ENCODE results near the gene FBXO28.

Gene FBXO28

GRCh38 chr1:224160171-224160682 lies 46.3 kb downstream of the FBXO28 start:
- DNase-seq, result no peak

GRCh38 chr1:224162768-224163167 lies 48.9 kb downstream of the FBXO28 start:
- DNase-seq, result no peak

- no peak for DNase-seq
Measured at GRCh38 chr1:224163311-224163710, 49.4 kb downstream of the FBXO28 start.

GRCh38 chr1:224168859-224169380 lies 55.0 kb downstream of the FBXO28 start:
- DNase-seq, result peak; percentile 64

GRCh38 chr1:224169718-224170270 lies 55.9 kb downstream of the FBXO28 start:
- no peak for DNase-seq

- DNase-seq, result no peak
Measured at GRCh38 chr1:224170343-224170742, 56.4 kb downstream of the FBXO28 start.

- peak; percentile 64 for DNase-seq
Measured at GRCh38 chr1:224170748-224171478, 57.0 kb downstream of the FBXO28 start.

- DNase-seq, result no peak
Measured at GRCh38 chr1:224172229-224172628, 58.3 kb downstream of the FBXO28 start.

- DNase-seq, result no peak
Measured at GRCh38 chr1:224173523-224173922, 59.6 kb downstream of the FBXO28 start.

GRCh38 chr1:224175617-224176016 lies 61.7 kb downstream of the FBXO28 start:
- DNase-seq, result peak; percentile 62

GRCh38 chr1:224177356-224177999 lies 63.6 kb downstream of the FBXO28 start:
- DNase-seq, result no peak

GRCh38 chr1:224178894-224179293 lies 65.0 kb downstream of the FBXO28 start:
- no peak for DNase-seq

- no peak for DNase-seq
Measured at GRCh38 chr1:224180783-224181452, 67.0 kb downstream of the FBXO28 start.

GRCh38 chr1:224181453-224181810 lies 67.5 kb downstream of the FBXO28 start:
- no peak for DNase-seq

- peak; percentile 79 for DNase-seq
Measured at GRCh38 chr1:224182057-224182865, 68.3 kb downstream of the FBXO28 start.

GRCh38 chr1:224182866-224183590 lies 69.1 kb downstream of the FBXO28 start, which contains the start of gene DEGS1:
DEGS1 (plus strand) TSS chr1:224183240; CDS start chr1:224183337, 97 bp downstream.
- DNase-seq, result peak; percentile 86

- peak; percentile 65 for DNase-seq
Measured at GRCh38 chr1:224183591-224184312, 69.8 kb downstream of the FBXO28 start.

- DNase-seq, result no peak
Measured at GRCh38 chr1:224185208-224185607, 71.3 kb downstream of the FBXO28 start.

GRCh38 chr1:224188286-224188685 lies 74.4 kb downstream of the FBXO28 start:
- no peak for DNase-seq

GRCh38 chr1:224189561-224189960 lies 75.7 kb downstream of the FBXO28 start:
- DNase-seq, result no peak

Measured in CD4-positive, alpha-beta T cell treated with Interleukin-10 for 1 hour (primary cell).